ENCODE data around the gene RTN4R.

Gene RTN4R

GRCh38 chr22:20210473-20211059 is 57.6 kb downstream of the RTN4R start:
- Histone ChIP-seq H3K9me2 (ENCODE audit: low read depth, low read length) (no peaks in the 10 kb centered on the region), H3K9me3 (ENCODE audit: low read length) (no peaks in the 10 kb centered on the region), H3K27ac (ENCODE audit: low read depth, low read length, poor library complexity, severe bottlenecking) (no peak overlapping the region), H3F3A (ENCODE audit: insufficient read depth, low read length) (no peaks in the 10 kb centered on the region), H4K20me1 (ENCODE audit: insufficient read depth, low read length) (no peaks in the 10 kb centered on the region), H2AFZ (ENCODE audit: low read length) (no peak overlapping the region), H3K36me3 (ENCODE audit: insufficient read depth, low read length) (no peaks in the 10 kb centered on the region), H3K4me1 (ENCODE audit: insufficient read depth, low read length, severe bottlenecking) (peaks cover 20% of the 10 kb centered on the region), H3K4me3 (ENCODE audit: low read depth, low read length, poor library complexity, severe bottlenecking) (no peak overlapping the region), H3K4me2 (ENCODE audit: low read length) (no peak overlapping the region), H3K27me3 (ENCODE audit: insufficient read depth, low read length) (0 out of 2 replicates have a peak, but pooled peaks cover 12% of the 10 kb centered on the region), H3K9ac (ENCODE audit: low read length) (no peak overlapping the region), H3K79me2 (ENCODE audit: insufficient read depth, low read length) (no peaks in the 10 kb centered on the region)
- no peak for TF ChIP-seq EZH2 (IDR thresholded peaks at IDR 0.05; ENCODE audit: borderline replicate concordance, low read length)
- TF ChIP-seq, protein P1, sequence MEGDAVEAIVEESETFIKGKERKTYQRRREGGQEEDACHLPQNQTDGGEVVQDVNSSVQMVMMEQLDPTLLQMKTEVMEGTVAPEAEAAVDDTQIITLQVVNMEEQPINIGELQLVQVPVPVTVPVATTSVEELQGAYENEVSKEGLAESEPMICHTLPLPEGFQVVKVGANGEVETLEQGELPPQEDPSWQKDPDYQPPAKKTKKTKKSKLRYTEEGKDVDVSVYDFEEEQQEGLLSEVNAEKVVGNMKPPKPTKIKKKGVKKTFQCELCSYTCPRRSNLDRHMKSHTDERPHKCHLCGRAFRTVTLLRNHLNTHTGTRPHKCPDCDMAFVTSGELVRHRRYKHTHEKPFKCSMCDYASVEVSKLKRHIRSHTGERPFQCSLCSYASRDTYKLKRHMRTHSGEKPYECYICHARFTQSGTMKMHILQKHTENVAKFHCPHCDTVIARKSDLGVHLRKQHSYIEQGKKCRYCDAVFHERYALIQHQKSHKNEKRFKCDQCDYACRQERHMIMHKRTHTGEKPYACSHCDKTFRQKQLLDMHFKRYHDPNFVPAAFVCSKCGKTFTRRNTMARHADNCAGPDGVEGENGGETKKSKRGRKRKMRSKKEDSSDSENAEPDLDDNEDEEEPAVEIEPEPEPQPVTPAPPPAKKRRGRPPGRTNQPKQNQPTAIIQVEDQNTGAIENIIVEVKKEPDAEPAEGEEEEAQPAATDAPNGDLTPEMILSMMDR (IDR thresholded peaks at IDR 0.05; ENCODE audit: low read length) = no peak

DNA sequence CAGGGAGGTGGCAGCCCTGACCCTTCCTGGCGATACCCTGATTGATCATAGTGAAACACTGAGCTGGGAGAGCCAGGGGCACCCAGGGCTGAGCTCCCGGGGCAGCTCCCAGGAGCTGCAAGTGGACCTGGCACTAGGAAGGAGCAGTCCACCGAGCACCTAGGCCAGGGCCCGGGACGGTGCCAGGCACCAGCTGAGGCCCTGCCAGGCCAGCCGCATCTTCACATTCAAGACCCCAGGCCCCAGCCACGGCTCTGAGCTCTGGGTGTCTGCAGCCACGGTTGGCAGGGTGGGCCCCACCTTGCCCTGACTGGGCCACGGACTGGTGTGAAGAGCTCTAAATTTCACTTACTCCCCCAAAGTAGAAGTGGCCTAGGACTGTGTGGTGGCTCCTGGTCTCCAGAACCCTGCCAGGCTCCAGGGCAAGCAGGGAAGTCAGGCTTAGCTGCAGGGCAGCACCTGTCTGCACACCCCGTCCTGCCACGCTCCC is 58.3 kb downstream of the RTN4R start:
- no peak overlapping the region for H3K9ac ChIP-seq (ENCODE audit: low read length)
- no peaks in the 10 kb centered on the region for H3K9me2 ChIP-seq (ENCODE audit: low read depth, low read length)
- no peaks in the 10 kb centered on the region for H4K20me1 ChIP-seq (ENCODE audit: insufficient read depth, low read length)
- H3K4me1 ChIP-seq (ENCODE audit: insufficient read depth, low read length, severe bottlenecking) = peaks cover 21% of the 10 kb centered on the region
- no peak overlapping the region for H3K4me2 ChIP-seq (ENCODE audit: low read length)
- H3K9me3 ChIP-seq (ENCODE audit: low read length) = no peaks in the 10 kb centered on the region
- TF ChIP-seq, protein P1 (IDR thresholded peaks at IDR 0.05; ENCODE audit: low read length) = no peak
- no peak for TF ChIP-seq EZH2 (IDR thresholded peaks at IDR 0.05; ENCODE audit: borderline replicate concordance, low read length)
- no peaks in the 10 kb centered on the region for H3F3A ChIP-seq (ENCODE audit: insufficient read depth, low read length)
- H3K27me3 ChIP-seq (ENCODE audit: insufficient read depth, low read length) = 0 out of 2 replicates have a peak, but pooled peaks cover 12% of the 10 kb centered on the region
- H3K27ac ChIP-seq (ENCODE audit: low read depth, low read length, poor library complexity, severe bottlenecking) = no peak overlapping the region
- H2AFZ ChIP-seq (ENCODE audit: low read length) = no peak overlapping the region
- H3K36me3 ChIP-seq (ENCODE audit: insufficient read depth, low read length) = no peaks in the 10 kb centered on the region
- H3K79me2 ChIP-seq (ENCODE audit: insufficient read depth, low read length) = no peaks in the 10 kb centered on the region
- no peak overlapping the region for H3K4me3 ChIP-seq (ENCODE audit: low read depth, low read length, poor library complexity, severe bottlenecking)

DNA sequence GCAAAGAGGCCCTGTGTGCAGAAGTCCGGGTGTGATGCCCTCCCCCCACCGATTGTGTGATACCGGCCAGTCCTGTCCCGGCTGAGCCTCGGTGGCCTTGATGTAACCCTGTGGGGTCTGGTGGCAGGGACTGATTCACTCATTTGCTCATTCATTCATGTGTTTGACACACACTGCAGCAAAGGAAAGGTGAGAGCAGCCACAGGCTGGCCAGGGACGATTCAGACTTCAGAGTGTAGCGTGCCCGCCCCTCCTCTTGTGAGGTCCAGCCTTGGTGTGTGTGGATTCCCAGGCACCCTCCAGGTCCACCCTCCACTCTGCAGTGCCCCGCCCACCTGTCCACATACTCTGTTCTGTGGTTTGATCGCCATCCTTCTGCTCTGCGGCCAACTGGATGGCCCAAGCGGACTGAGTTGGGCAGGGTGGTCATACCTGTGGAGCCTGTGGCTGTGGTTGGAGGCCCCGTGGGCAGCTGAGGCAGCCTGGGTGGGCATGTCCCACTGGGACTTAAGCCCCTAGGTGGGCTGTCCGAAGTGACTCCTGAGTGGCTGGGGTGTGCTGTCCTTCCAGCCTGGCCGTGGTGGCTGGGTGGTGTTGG is 59.3 kb downstream of the RTN4R start:
- H2AFZ ChIP-seq (ENCODE audit: low read length) = no peak overlapping the region
- H3K9ac ChIP-seq (ENCODE audit: low read length) = no peak overlapping the region
- no peaks in the 10 kb centered on the region for H3K79me2 ChIP-seq (ENCODE audit: insufficient read depth, low read length)
- H3K9me2 ChIP-seq (ENCODE audit: low read depth, low read length) = no peaks in the 10 kb centered on the region
- no peaks in the 10 kb centered on the region for H3K9me3 ChIP-seq (ENCODE audit: low read length)
- H3F3A ChIP-seq (ENCODE audit: insufficient read depth, low read length) = no peaks in the 10 kb centered on the region
- no peak overlapping the region for H3K27ac ChIP-seq (ENCODE audit: low read depth, low read length, poor library complexity, severe bottlenecking)
- TF ChIP-seq, protein P1 (IDR thresholded peaks at IDR 0.05; ENCODE audit: low read length) = no peak
- no peak for TF ChIP-seq EZH2 (IDR thresholded peaks at IDR 0.05; ENCODE audit: borderline replicate concordance, low read length)
- H3K4me1 ChIP-seq (ENCODE audit: insufficient read depth, low read length, severe bottlenecking) = peaks cover 21% of the 10 kb centered on the region
- no peaks in the 10 kb centered on the region for H3K36me3 ChIP-seq (ENCODE audit: insufficient read depth, low read length)
- no peaks in the 10 kb centered on the region for H4K20me1 ChIP-seq (ENCODE audit: insufficient read depth, low read length)
- H3K27me3 ChIP-seq (ENCODE audit: insufficient read depth, low read length) = 0 out of 2 replicates have a peak, but pooled peaks cover 12% of the 10 kb centered on the region
- no peak overlapping the region for H3K4me2 ChIP-seq (ENCODE audit: low read length)
- H3K4me3 ChIP-seq (ENCODE audit: low read depth, low read length, poor library complexity, severe bottlenecking) = no peak overlapping the region
